AG09309 (cell line): Measurements from ENCODE around the gene ADAMTS17.

Experiments used
- DNase-seq: peaks from one replicate; pipeline ENCODE4 v3.0.0-alpha.2; 2010; ENCODE audit warnings: low read depth
- H3K4me3 ChIP-seq: 2 replicates; pipeline ENCODE4 v1.5.1; 2011; ENCODE audit warnings: mild to moderate bottlenecking, low read depth, low read length, moderate library complexity; ENCODE audit not compliant: control insufficient read depth
- TF ChIP-seq, protein P1 (sequence below): IDR thresholded peaks from 2 replicates; pipeline ENCODE4 v1.5.1; 2011; ENCODE audit warnings: mild to moderate bottlenecking, low read depth, low read length, inconsistent platforms; ENCODE audit not compliant: insufficient read depth, control insufficient read depth; ENCODE audit errors: missing control alignments

ADAMTS17 gene

DNA sequence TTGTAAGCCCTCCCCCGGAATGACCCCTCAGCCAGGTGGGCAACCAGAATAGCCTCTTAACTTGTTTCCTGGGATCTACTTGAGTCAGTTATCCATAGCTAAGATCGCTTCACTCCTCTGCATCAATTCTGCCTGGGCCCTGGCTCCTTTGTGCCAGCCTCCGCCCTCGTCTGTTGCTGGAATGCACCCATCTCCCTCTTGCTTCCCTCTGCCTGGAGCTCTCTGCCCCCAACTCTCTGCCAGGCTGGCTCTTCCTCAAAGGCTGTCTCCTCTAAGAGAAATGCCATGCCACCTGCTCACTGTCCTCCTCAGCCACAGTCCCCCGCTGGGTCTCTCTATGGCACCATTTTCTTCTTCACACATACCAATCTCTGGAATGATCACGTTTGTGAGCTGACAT is 240.8 kb downstream of the ADAMTS17 start:
- TF ChIP-seq, protein P1, sequence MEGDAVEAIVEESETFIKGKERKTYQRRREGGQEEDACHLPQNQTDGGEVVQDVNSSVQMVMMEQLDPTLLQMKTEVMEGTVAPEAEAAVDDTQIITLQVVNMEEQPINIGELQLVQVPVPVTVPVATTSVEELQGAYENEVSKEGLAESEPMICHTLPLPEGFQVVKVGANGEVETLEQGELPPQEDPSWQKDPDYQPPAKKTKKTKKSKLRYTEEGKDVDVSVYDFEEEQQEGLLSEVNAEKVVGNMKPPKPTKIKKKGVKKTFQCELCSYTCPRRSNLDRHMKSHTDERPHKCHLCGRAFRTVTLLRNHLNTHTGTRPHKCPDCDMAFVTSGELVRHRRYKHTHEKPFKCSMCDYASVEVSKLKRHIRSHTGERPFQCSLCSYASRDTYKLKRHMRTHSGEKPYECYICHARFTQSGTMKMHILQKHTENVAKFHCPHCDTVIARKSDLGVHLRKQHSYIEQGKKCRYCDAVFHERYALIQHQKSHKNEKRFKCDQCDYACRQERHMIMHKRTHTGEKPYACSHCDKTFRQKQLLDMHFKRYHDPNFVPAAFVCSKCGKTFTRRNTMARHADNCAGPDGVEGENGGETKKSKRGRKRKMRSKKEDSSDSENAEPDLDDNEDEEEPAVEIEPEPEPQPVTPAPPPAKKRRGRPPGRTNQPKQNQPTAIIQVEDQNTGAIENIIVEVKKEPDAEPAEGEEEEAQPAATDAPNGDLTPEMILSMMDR = no peak
- no peak for DNase-seq
- no peak overlapping the region for H3K4me3 ChIP-seq

DNA sequence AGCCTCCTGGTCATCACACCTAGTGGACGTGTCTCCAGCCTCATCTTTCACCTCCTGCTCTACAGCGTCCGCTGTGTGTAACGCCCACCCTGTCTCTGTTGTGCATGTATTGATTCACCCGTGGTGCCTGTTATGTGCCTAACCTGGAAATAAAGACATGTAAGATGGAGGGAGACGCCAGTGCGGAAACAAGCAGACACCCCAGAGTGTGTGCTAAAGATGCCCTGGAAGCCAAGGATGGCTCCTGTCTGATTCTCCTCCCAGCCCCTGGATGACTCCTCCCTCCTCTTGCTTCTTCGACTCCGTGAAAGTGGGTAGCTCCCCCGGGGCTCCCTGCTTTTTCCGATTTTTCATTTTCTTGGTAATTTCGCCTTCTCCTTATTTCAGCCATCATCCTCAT is 241.8 kb downstream of the ADAMTS17 start:
- DNase-seq = no peak
- no peak overlapping the region for H3K4me3 ChIP-seq
- TF ChIP-seq, protein P1 = no peak

DNA sequence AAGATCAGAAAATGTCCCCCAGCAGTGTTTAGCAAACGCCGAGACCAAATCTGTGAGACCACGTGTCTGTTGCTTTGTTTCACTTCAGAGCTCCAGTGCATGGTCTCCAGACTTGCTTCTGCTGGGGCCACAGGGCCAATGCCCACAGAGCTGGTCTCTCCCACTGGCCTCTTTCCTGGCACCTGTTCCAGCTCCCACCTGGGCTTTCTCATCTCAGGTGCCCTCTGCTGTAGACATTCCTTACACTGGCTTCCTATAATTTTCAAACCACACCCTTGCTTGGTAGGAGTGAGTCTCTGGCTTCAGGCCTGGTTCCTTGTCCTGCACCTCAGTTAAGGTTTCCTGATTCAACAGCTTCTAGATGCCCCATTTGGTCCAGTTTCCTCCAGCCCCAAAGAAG is 243.1 kb downstream of the ADAMTS17 start:
- TF ChIP-seq, protein P1 = no peak
- H3K4me3 ChIP-seq = no peak overlapping the region
- DNase-seq = no peak

DNA sequence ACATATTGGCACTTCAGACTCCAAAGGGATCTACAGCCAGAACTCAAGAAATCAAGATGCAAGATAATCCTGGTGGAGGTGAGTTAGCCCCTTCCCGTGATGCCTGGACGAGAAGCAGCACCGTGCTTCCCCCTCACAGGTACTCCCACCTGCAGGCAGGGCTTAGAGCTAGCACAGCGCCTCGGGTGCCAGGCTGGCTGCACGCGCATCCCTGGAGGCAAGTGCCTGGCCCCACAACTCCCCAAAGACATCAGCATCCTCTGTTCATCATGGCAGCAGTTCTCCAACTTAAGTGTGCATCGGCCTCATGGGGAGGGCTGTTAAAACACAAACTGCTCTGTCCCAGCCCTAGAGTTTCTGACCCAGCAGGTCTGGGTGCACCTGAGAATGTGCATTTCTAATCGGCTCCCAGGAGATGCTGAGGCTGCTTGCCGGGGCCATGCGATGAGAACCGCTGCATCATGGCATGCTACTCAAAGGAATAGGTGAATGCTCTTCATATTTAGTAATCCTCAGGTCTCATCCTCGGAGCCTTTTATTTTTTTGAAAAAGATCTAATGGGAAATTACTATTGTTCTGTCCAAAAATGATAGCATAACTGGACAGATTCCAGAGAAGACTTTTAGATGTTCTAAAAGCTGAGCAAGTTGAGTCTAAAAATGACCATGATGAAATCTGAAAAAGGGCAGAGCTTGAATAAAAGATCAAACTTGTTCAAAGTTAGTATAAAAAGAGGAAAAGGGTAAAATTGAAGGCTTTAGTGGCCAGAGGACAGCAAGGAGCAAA is 244.2 kb downstream of the ADAMTS17 start:
- TF ChIP-seq, protein P1 = no peak
- DNase-seq = no peak
- H3K4me3 ChIP-seq = no peak overlapping the region

DNA sequence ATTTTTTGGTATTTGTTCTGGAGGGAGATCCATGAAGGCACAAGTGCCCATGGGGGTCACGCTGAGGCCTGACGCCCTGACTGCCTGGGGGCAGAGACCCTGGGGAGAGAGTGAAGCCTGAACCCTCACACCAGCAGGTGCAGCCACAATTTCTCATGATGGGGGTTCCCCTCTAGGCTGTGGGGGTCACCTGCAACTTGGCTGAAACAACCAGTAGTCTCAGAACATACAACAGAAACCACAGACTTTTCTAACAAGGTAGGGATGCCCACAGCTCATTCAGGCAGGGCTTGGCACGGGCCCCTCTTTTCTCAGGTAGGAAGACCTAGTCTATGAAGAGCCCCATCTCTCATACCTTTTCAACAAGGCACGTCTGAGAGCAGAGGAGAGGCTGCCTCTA is 245.1 kb downstream of the ADAMTS17 start:
- no peak for DNase-seq
- TF ChIP-seq, protein P1 = no peak

DNA sequence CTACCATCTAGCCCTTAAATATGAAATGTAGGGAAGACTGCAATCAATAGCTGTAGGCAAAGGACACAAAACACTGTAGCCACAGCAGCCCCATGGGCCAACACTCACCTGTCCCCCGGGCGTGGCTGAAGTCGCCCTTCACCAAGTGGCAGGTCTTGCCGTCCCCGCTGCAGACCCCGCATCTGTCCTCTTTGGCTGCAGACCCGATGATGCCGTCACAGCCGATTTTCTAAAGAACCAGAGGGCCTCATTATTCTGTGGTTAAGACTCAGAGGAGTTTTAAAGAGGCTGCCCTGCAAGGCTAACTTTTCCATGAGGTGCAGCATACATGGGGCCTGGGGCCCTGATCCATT is 245.6 kb downstream of the ADAMTS17 start:
- H3K4me3 ChIP-seq = no peak overlapping the region
- TF ChIP-seq, protein P1 = no peak
- no peak for DNase-seq

More for the DNA sequence above, 245.1 kb downstream of the ADAMTS17 start:
- no peak overlapping the region for H3K4me3 ChIP-seq
